SK-N-DZ (cell line): ENCODE results near the gene HEXD.
"Not testable (repeated sequence)": the region's sequence is repeated elsewhere in the genome, so short reads cannot be mapped to it uniquely, and the experiment has no call there.

Source experiments
- DNase-seq: peaks from one replicate; pipeline ENCODE4 v3.0.0-alpha.2; 2015; ENCODE audit warnings: low spot score

HEXD gene

DNA sequence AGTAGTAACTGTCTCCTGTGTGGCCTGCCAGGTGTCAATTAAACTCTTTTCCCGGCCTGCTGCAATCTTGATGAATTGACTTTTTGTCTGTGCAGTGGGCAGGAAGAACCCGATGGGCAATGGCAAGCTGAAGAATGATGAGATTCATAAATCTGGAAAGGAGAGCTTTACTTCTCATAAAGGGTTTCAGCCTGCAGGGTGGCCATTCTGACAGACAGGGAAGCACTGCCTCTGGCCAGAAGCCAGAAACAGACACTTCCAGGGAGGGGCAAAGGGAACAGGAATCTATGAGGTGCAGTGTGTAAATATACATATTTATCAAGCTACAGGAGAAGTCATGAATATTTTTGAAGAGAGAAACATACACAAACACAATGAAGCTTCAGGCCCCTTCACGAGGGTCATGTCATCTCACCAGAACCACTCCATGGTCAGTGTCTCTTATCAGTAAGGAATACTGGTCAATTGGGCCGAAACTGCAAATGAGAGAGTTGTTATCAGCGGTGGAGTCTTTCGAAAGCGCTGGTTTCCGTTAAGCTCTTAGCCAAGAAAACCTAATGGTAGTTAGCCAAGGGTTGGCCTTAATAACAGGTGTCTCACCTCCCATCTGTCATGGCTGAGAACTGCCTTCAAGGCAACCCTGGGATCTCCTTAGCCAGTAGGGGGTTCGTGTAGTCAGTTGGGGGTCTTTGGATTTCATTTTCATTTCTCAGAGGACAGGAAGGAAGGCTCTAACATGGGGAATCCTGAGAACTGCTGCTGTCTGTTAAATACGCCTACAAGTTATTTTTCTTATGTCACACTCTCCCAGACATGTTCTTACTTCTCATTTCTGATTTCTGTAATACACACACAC lies 39.2 kb downstream of the HEXD start:
- no peak for DNase-seq

DNA sequence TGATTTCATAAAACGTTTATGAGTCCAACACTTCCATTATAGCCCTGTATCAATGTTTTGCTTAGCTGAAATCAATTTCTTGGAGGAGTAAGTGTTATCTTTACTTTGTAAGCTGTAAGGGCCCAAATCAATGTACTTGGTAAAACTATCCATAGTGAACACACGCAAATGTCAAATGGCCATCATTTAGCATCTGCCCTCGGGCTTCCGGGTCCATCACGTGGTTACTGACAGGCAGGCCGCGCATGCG lies 39.7 kb downstream of the HEXD start:
- no peak for DNase-seq

GRCh38 chr17:82458179-82458884 lies 40.2 kb downstream of the HEXD start, which contains the start of gene NARF:
Gene NARF (plus strand): TSS chr17:82458741. CDS start chr17:82458804, 63 bp downstream.
- peak; percentile 99 for DNase-seq

DNA sequence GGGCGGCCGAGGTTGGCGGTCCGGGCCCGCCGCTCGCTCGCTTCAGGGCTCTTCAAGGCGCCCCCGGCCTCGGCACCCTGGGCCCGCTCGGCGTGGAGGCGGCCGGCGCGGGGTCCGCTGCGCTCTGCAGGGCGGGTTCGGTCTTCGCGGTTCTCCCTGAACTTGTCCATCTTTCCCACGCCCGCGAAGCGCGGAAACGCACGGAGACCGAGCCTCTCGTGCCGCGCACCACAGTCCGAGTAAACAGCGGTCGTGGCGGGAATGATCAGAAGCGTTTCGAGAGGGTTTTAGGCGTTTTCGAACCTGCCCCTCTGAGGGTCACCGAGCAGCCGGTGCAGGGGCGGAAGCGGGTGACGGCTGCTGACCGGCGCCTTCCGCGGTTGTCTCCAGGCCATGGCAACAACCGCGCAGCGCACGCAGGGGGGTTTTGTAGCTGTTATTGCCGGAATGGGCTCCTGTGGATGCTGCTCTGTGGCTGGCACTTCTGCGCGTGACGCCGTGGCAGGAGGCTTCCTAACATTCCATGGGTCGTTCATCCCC lies 40.8 kb downstream of the HEXD start:
- DNase-seq: no peak

GRCh38 chr17:82459936-82460335 lies 41.8 kb downstream of the HEXD start:
- DNase-seq: not testable (repeated sequence)

DNA sequence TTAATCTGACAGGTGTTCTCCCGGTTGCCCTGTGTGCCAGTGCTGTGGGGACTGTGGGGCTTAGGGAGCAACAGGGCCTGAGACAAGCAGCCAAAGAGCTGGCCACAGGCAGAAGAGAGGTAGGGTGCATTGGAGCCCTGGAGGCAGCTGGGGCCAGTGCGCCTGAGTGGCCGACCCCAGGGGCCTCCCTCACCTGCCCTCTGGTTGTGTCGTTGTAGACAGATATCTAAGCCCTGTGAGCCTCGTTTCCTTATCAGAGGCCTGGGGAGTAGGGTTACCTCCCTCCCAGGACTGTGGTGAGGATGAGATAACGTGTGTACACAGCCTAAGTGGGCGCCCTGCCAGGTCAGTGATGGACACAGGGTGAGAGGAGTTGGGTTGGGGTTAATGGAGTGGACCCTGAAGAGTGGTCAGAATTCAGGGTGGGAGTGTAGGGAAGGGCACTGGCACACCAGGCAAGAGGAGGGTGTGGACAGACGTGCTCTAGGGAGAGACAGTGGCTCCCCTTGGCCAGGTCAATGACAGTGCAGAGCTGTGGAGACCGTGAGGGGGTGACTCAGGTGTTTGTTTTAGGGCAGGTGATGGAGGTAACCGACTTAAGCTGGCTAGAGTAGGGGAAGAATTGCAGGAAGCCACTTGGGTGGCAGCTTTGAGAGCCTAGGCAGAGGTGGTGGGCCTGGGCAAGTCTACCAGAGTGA lies 43.8 kb downstream of the HEXD start:
- no peak for DNase-seq

- no peak for DNase-seq
Observed at GRCh38 chr17:82463391-82463790, 45.2 kb downstream of the HEXD start.

DNA sequence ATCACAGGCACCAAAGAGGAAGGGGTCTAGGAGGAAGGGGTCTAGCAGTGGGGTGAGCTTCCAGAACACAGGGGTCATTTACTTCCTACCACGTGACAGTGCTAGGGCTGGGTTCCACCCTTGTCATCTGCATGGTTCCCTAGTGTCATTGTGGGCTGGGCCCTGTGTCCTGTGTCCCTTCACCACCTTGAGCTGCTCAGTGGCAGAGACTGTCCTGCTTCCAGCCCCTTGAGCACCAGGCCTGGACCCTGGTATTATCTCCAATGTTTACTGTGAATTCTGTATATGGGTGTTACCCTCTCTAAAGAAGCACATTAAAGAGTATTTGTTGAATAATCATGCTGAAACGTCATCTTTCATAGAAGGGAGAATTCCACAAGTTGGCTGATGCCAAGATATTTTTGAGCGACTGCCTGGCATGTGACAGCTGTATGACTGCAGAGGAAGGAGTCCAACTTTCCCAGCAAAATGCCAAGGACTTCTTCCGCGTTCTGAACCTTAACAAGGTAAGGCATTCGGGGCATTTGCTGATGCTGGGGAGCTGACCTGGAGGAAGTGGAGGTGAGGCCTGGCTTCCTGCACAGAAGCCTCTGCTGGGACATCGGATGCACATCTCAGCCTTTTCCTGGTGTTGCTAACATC lies 45.9 kb downstream of the HEXD start:
- no peak for DNase-seq

- DNase-seq: no peak
Observed at GRCh38 chr17:82464567-82464929, 46.4 kb downstream of the HEXD start.

DNA sequence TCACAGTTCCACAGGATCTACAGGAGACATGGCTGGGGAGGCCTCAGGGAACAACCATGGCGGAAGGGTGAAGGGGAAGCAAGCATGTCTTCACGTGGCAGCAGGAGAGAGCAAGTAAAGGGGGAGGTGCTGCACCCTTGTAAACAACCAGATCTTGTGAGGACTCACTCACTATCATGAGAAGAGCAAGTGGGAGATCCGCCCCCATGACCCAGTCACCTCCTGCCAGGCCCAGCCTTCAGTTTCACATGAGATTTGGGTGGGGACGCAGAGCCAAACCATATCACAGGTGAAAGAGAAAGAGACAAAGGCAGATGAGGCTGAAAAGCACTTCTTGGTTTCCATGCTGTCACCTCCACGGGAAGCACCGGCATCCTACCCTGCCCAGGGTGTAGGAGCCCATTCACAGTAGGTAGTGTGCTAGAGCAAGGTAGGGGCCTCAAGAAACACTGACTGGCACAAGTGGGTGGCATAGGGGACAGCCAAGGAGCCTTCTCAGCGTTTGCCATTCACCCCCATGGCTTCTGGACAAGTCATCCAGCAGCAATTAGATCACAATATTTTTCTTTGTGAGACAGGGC lies 47.0 kb downstream of the HEXD start:
- no peak for DNase-seq

GRCh38 chr17:82468692-82469091 lies 50.5 kb downstream of the HEXD start:
- DNase-seq: no peak

GRCh38 chr17:82470065-82470464 lies 51.9 kb downstream of the HEXD start:
- DNase-seq: no peak

GRCh38 chr17:82474223-82475010 lies 56.3 kb downstream of the HEXD start:
- DNase-seq: no peak

- no peak for DNase-seq
Observed at GRCh38 chr17:82475458-82475857, 57.3 kb downstream of the HEXD start.

DNA sequence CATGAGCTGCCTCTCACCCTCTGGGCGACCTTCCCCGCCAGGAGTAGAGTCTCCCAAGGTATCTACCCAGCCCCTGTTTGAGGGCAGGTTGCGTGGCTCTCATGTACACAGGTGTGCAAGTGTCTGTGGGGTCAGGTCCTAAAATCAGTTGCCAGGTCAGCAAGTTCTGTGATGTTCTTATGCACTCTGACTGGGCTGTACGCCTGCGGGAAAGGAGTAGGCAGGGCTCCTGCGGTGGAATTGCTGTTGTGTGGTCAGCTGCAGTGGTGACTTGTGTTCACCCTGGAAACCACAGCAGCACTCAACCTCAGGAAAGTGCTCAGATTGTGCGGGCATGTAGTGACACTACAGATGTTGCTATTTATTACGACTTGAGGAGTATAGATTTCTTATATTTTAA lies 59.8 kb downstream of the HEXD start:
- no peak for DNase-seq

- DNase-seq: no peak
Observed at GRCh38 chr17:82479602-82480001, 61.5 kb downstream of the HEXD start.

- DNase-seq: no peak
Observed at GRCh38 chr17:82480318-82480717, 62.2 kb downstream of the HEXD start.

- DNase-seq: no peak
Observed at GRCh38 chr17:82483204-82483660, 65.1 kb downstream of the HEXD start.

- no peak for DNase-seq
Observed at GRCh38 chr17:82483836-82484235, 65.7 kb downstream of the HEXD start.

- DNase-seq: no peak
Observed at GRCh38 chr17:82486231-82487094, 68.3 kb downstream of the HEXD start.
